HUES48 (cell line): ENCODE results near the gene KIF26B.

Experiments
- H3K27ac ChIP-seq: one replicate; pipeline ENCODE4 v1.7.0; 2013; ENCODE audit warnings: low read depth, low read length, inconsistent platforms
- H3K27me3 ChIP-seq: 2 replicates; pipeline ENCODE4 v1.6.1; 2013; ENCODE audit warnings: mild to moderate bottlenecking, low read length; ENCODE audit not compliant: control insufficient read depth, insufficient read depth
- H3K36me3 ChIP-seq: 2 replicates; pipeline ENCODE4 v1.6.1; 2013; ENCODE audit warnings: low read length; ENCODE audit not compliant: control insufficient read depth, insufficient read depth
- H3K4me1 ChIP-seq: 2 replicates; pipeline ENCODE4 v1.6.1; 2013; ENCODE audit warnings: mild to moderate bottlenecking, low read length; ENCODE audit not compliant: control insufficient read depth, insufficient read depth
- H3K4me3 ChIP-seq: 2 replicates; pipeline ENCODE4 v1.5.1; 2013; ENCODE audit warnings: mild to moderate bottlenecking, low read depth, low read length
- H3K9ac ChIP-seq: 2 replicates; pipeline ENCODE4 v1.6.1; 2013; ENCODE audit warnings: mild to moderate bottlenecking, low read depth, low read length, moderate library complexity
- H3K9me3 ChIP-seq: 2 replicates; pipeline ENCODE4 v1.6.1; 2013; ENCODE audit warnings: low read length; ENCODE audit not compliant: control insufficient read depth, insufficient read depth

KIF26B gene

GRCh38 chr1:245575710-245576109 lies 420.9 kb downstream of the KIF26B start:
- H3K27ac ChIP-seq = no peak overlapping the region
- no peaks in the 10 kb centered on the region for H3K36me3 ChIP-seq
- H3K9ac ChIP-seq = no peak overlapping the region
- H3K4me3 ChIP-seq = no peak overlapping the region
- no peaks in the 10 kb centered on the region for H3K9me3 ChIP-seq
- H3K4me1 ChIP-seq = no peaks in the 10 kb centered on the region
- no peaks in the 10 kb centered on the region for H3K27me3 ChIP-seq

GRCh38 chr1:245576323-245576722 lies 421.5 kb downstream of the KIF26B start:
- Histone ChIP-seq H3K9me3 (no peaks in the 10 kb centered on the region), H3K36me3 (no peaks in the 10 kb centered on the region), H3K27me3 (no peaks in the 10 kb centered on the region), H3K27ac (no peak overlapping the region), H3K4me3 (no peak overlapping the region), H3K9ac (no peak overlapping the region), H3K4me1 (no peaks in the 10 kb centered on the region)

- H3K27ac ChIP-seq = no peak overlapping the region
- no peaks in the 10 kb centered on the region for H3K27me3 ChIP-seq
These were observed 422.7 kb downstream of the KIF26B start for GRCh38 chr1:245577191-245578157.

GRCh38 chr1:245578308-245578707 lies 423.5 kb downstream of the KIF26B start:
- Histone ChIP-seq H3K27ac (no peak overlapping the region), H3K9ac (no peak overlapping the region), H3K4me1 (no peaks in the 10 kb centered on the region), H3K27me3 (no peaks in the 10 kb centered on the region), H3K4me3 (no peak overlapping the region), H3K36me3 (no peaks in the 10 kb centered on the region), H3K9me3 (no peaks in the 10 kb centered on the region)

More at GRCh38 chr1:245577191-245578157, 422.7 kb downstream of the KIF26B start:
- Histone ChIP-seq H3K4me1 (no peaks in the 10 kb centered on the region), H3K9ac (no peak overlapping the region), H3K36me3 (no peaks in the 10 kb centered on the region), H3K9me3 (no peaks in the 10 kb centered on the region), H3K4me3 (no peak overlapping the region)

- no peaks in the 10 kb centered on the region for H3K36me3 ChIP-seq
- H3K27me3 ChIP-seq = no peaks in the 10 kb centered on the region
- no peak overlapping the region for H3K9ac ChIP-seq
- H3K4me3 ChIP-seq = no peak overlapping the region
- H3K4me1 ChIP-seq = no peaks in the 10 kb centered on the region
- no peak overlapping the region for H3K27ac ChIP-seq
- H3K9me3 ChIP-seq = no peaks in the 10 kb centered on the region
These were observed 424.0 kb downstream of the KIF26B start for GRCh38 chr1:245578771-245579170.

- Histone ChIP-seq H3K27me3 (no peaks in the 10 kb centered on the region), H3K36me3 (no peaks in the 10 kb centered on the region), H3K9me3 (no peaks in the 10 kb centered on the region), H3K9ac (no peak overlapping the region), H3K27ac (no peak overlapping the region), H3K4me3 (no peak overlapping the region), H3K4me1 (no peaks in the 10 kb centered on the region)
These were observed 425.1 kb downstream of the KIF26B start for GRCh38 chr1:245579881-245580280.

GRCh38 chr1:245580651-245581050 lies 425.9 kb downstream of the KIF26B start:
- H3K36me3 ChIP-seq = no peaks in the 10 kb centered on the region
- H3K27me3 ChIP-seq = no peaks in the 10 kb centered on the region
- H3K27ac ChIP-seq = no peak overlapping the region
- H3K4me3 ChIP-seq = no peak overlapping the region
- H3K9me3 ChIP-seq = no peaks in the 10 kb centered on the region
- H3K4me1 ChIP-seq = 0 out of 2 replicates have a peak, but pooled peaks cover 4% of the 10 kb centered on the region
- H3K9ac ChIP-seq = no peak overlapping the region

- Histone ChIP-seq H3K27me3 (no peaks in the 10 kb centered on the region), H3K9me3 (no peaks in the 10 kb centered on the region), H3K36me3 (no peaks in the 10 kb centered on the region), H3K27ac (no peak overlapping the region), H3K4me1 (0 out of 2 replicates have a peak, but pooled peaks cover 4% of the 10 kb centered on the region), H3K4me3 (no peak overlapping the region), H3K9ac (no peak overlapping the region)
These were observed 427.2 kb downstream of the KIF26B start for GRCh38 chr1:245582026-245582425.

- no peak overlapping the region for H3K4me3 ChIP-seq
- H3K9ac ChIP-seq = no peak overlapping the region
- H3K27ac ChIP-seq = no peak overlapping the region
- H3K27me3 ChIP-seq = no peaks in the 10 kb centered on the region
- no peaks in the 10 kb centered on the region for H3K36me3 ChIP-seq
- H3K9me3 ChIP-seq = no peaks in the 10 kb centered on the region
- 0 out of 2 replicates have a peak, but pooled peaks cover 4% of the 10 kb centered on the region for H3K4me1 ChIP-seq
These were observed 428.3 kb downstream of the KIF26B start for GRCh38 chr1:245583081-245583480.

GRCh38 chr1:245583575-245584330 lies 429.0 kb downstream of the KIF26B start:
- Histone ChIP-seq H3K27ac (no peak overlapping the region), H3K27me3 (no peaks in the 10 kb centered on the region), H3K36me3 (no peaks in the 10 kb centered on the region), H3K4me1 (0 out of 2 replicates have a peak, but pooled peaks cover 4% of the 10 kb centered on the region), H3K9ac (no peak overlapping the region), H3K4me3 (no peak overlapping the region), H3K9me3 (no peaks in the 10 kb centered on the region)
